ENCODE measurements around the gene TADA1. TPM values are rescaled to one million over a fixed set of nuclear protein-coding genes. Genes with fewer than 3 reads are reported as not detected.
"Not testable (repeated sequence)": the region's sequence is repeated elsewhere in the genome, so short reads cannot be mapped to it uniquely, and the experiment has no call there.

The TADA1 gene
- total RNA-seq, 2 experiments from 2014 or later: 14.3 to 15.7 TPM

DNA sequence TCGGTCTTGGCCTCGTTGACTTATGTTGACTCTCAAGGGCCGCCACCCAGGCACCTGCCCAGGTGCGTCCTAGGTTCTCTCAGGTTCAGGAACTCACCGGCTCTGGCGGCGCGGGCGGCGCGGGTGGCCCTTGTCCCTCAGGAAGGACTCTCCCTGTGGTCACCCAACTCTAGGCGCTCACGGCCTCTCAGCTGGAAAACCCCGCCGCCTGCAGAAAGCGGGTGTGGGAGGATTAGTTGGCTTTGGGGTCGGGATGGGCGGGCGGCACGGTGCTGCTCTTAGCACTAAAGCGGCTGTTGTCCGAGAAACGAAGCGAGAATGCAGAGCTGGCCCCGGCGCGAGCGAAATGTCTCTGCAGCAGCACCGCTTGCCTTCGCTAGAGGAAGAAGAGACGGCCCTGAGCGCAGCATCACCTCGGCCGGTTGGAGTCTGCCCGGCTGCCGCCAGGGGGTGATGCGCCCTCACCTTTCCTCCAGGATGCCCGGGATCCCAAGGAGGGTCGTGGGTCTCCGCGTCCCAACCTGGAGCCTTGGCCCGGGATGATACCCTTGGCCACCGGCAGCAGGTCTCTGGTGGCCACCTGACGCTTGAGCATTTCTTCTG is 8.1 kb upstream of the TADA1 start:
- Mint-ChIP-seq H3K4me3 (no peak overlapping the region), H3K9me3 (no peaks in the 10 kb centered on the region), H3K36me3 (ENCODE audit: low read depth) (no peaks in the 10 kb centered on the region), H3K27me3 (peaks cover 24% of the 10 kb centered on the region), H3K4me1 (ENCODE audit: low read depth) (peaks cover 11% of the 10 kb centered on the region), H3K27ac (no peak overlapping the region)
- DNase-seq: peak; percentile 58
- peak; percentile 75 for TF ChIP-seq CTCF (IDR thresholded peaks at IDR 0.05)
- peak; percentile 79 for ATAC-seq
- intact Hi-C loops (cut with micrococcal nuclease): no loop called here
- ChIA-PET POLR2A (interaction anchor here (0.7 kb wide), 1 partner anchor 16 kb away, joined by 3 read pairs; no protein-coding TSS in a partner anchor), CTCF (interaction anchor here (0.7 to 8.7 kb wide), 13 partner anchors 8 to 377 kb away, joined by 3 to 89 read pairs (median 4); partner anchors contain the start of gene TADA1)

DNA sequence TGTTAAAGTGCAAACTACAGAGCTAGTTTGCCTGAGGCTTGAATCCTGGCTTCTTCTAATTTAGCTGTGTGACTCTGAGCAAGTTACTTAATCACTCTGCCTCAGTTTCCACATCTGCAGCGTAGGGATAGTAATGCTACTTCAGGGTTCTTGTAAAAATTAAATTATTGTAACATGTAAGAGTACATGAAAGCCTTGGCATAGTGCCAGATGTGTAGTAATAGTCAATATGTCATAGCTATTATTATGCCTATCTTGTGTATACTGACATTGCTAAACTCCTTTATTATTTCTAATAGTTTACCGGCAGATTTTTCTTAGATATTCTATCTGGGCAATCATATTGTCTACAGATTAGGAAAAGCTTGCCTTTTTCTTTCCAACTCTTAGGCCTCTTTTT is 6.8 kb upstream of the TADA1 start:
- CTCF ChIA-PET: interaction anchor here (0.6 to 8.7 kb wide), 8 partner anchors 10 to 241 kb away, joined by 3 to 89 read pairs (median 4); no protein-coding TSS in a partner anchor
- ATAC-seq: no peak
- POLR2A ChIA-PET: no interaction called here
- peaks cover 11% of the 10 kb centered on the region for H3K4me1 Mint-ChIP-seq (ENCODE audit: low read depth)
- H3K27ac Mint-ChIP-seq: no peak overlapping the region
- TF ChIP-seq CTCF (IDR thresholded peaks at IDR 0.05): no peak
- H3K36me3 Mint-ChIP-seq (ENCODE audit: low read depth): no peaks in the 10 kb centered on the region
- no peak for DNase-seq
- H3K27me3 Mint-ChIP-seq: peaks cover 24% of the 10 kb centered on the region
- no peak overlapping the region for H3K4me3 Mint-ChIP-seq
- no peaks in the 10 kb centered on the region for H3K9me3 Mint-ChIP-seq
- intact Hi-C loops (cut with micrococcal nuclease): no loop called here

GRCh38 chr1:166878173-166878917 is 2.3 kb upstream of the TADA1 start:
- H3K27me3 Mint-ChIP-seq; H3K36me3 Mint-ChIP-seq (ENCODE audit: low read depth); H3K27ac Mint-ChIP-seq; ATAC-seq; POLR2A ChIA-PET; H3K4me3 Mint-ChIP-seq; H3K9me3 Mint-ChIP-seq: not testable (repeated sequence)
- peaks cover 25% of the 10 kb centered on the region for H3K4me1 Mint-ChIP-seq (ENCODE audit: low read depth)
- CTCF ChIA-PET: interaction anchor here (1.1 to 3.0 kb wide), 5 partner anchors 32 to 181 kb away, joined by 5 to 24 read pairs (median 7); no protein-coding TSS in a partner anchor
- intact Hi-C loops (cut with micrococcal nuclease): loop anchor here (5.0 kb wide), 1 partner anchor 36 kb away; no protein-coding TSS in a partner anchor
- DNase-seq: peak; percentile 16

DNA sequence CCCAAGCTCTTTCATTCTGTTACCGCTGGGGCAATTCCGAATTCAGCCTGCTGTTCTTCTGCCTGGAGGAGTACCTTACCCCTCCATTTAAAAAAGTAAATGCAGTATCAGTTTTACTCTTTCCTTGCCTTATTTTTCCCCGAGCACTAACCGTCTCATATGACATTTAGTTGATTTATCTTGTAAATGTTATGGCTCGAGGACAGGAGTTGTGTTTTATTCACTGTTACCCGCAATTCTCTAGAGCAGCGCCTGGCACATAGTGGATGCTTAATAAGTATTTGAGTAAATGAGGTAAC is 425 bp upstream of the TADA1 start:
- ATAC-seq: peak; percentile 3
- Mint-ChIP-seq H3K4me1 (ENCODE audit: low read depth) (peaks cover 37% of the 10 kb centered on the region), H3K36me3 (ENCODE audit: low read depth) (peaks cover 12% of the 10 kb centered on the region), H3K9me3 (no peaks in the 10 kb centered on the region), H3K4me3 (peak overlapping the region; percentile 92), H3K27ac (peak overlapping the region; percentile 99), H3K27me3 (peaks cover 4% of the 10 kb centered on the region)
- intact Hi-C loops (cut with micrococcal nuclease): loop anchor here (5.0 kb wide), 1 partner anchor 34 kb away; no protein-coding TSS in a partner anchor
- CTCF ChIA-PET: interaction anchor here (0.7 to 3.0 kb wide), 6 partner anchors 8 to 677 kb away, joined by 3 to 24 read pairs (median 6); partner anchors contain the start of genes CREG1 and POGK
- POLR2A ChIA-PET: interaction anchor here (0.6 to 2.8 kb wide), 11 partner anchors 13 to 1246 kb away, joined by 3 to 11 read pairs (median 4); partner anchors contain the start of gene POGK
- no peak for DNase-seq
- TF ChIP-seq CTCF (IDR thresholded peaks at IDR 0.05): peak; percentile 32

- no peaks in the 10 kb centered on the region for H3K9me3 Mint-ChIP-seq
- H3K27me3 Mint-ChIP-seq: peaks cover 4% of the 10 kb centered on the region
- no peak for DNase-seq
- intact Hi-C loops (cut with micrococcal nuclease): loop anchor here (5.0 kb wide), 1 partner anchor 33 kb away; no protein-coding TSS in a partner anchor
- peaks cover 46% of the 10 kb centered on the region for H3K4me1 Mint-ChIP-seq (ENCODE audit: low read depth)
- ChIA-PET CTCF (interaction anchor here (1.2 to 3.0 kb wide), 4 partner anchors 9 to 184 kb away, joined by 4 to 24 read pairs (median 10); partner anchors contain the start of gene POGK), POLR2A (interaction anchor here (0.9 to 2.8 kb wide), 8 partner anchors 16 to 186 kb away, joined by 3 to 11 read pairs (median 4); no protein-coding TSS in a partner anchor)
- ATAC-seq: no peak
- peak overlapping the region; percentile 88 for H3K27ac Mint-ChIP-seq
- peak overlapping the region; percentile 92 for H3K4me3 Mint-ChIP-seq
- no peak for TF ChIP-seq CTCF (IDR thresholded peaks at IDR 0.05)
- peaks cover 12% of the 10 kb centered on the region for H3K36me3 Mint-ChIP-seq (ENCODE audit: low read depth)
These were observed 746 bp downstream of the TADA1 start for GRCh38 chr1:166875302-166875733.

All from activated CD8-positive, alpha-beta T cell treated with anti-CD3 and anti-CD28 coated beads for 36 hours (primary cell).